OCI-LY7 (cell line): ENCODE measurements around the gene FGGY. TPM values are rescaled to one million over a fixed set of nuclear protein-coding genes. Genes with fewer than 3 reads are reported as not detected.

Experiments
- BruUV-seq: library from RNA; stranded (reverse); fragments of 400-500 nt; replicated peaks from 2 replicates; lab custom pipeline; 2021; lab: Mats Ljungman, UMichigan
- CTCF ChIA-PET: fragments of 300-600 bp; sonication (Branson Sonifier 250); formaldehyde crosslinking; loops from one replicate; lab custom pipeline; 2022; ENCODE audit warnings: antibody characterized with exemption; ENCODE audit not compliant: unreplicated experiment; lab: Charles Lee
- POLR2A ChIA-PET: fragments of 300-600 bp; sonication (Branson Sonifier 250); formaldehyde crosslinking; loops from one replicate; lab custom pipeline; 2022; ENCODE audit warnings: antibody characterized with exemption; lab: Charles Lee
- DNase-seq: peaks from one replicate; pipeline ENCODE4 v3.0.0-alpha.2; 2015; ENCODE audit warnings: low spot score
- H2AFZ ChIP-seq: fragments of 200-600 bp; sonication (generic), shearing (Covaris generic); 2 replicates; pipeline ENCODE4 v1.6.1; 2014; ENCODE audit warnings: mild to moderate bottlenecking, antibody characterized with exemption, low read length, moderate library complexity
- H3K27ac ChIP-seq: fragments of 200-600 bp; sonication (generic); 2 replicates; pipeline ENCODE4 v1.5.1; 2014; ENCODE audit warnings: mixed run types, low read depth, mild to moderate bottlenecking, moderate library complexity, low read length, inconsistent platforms; ENCODE audit not compliant: poor library complexity, severe bottlenecking
- H3K36me3 ChIP-seq: fragments of 200-600 bp; sonication (generic); 2 replicates; pipeline ENCODE4 v1.6.1; 2014; ENCODE audit warnings: mild to moderate bottlenecking, antibody characterized with exemption, low read length, moderate library complexity, mixed read lengths; ENCODE audit not compliant: insufficient read depth
- H3K4me1 ChIP-seq: fragments of 200-600 bp; sonication (generic); 2 replicates; pipeline ENCODE4 v1.5.1; 2014; ENCODE audit warnings: mild to moderate bottlenecking, low read length; ENCODE audit not compliant: insufficient read depth, poor library complexity, severe bottlenecking
- H3K4me2 ChIP-seq: fragments of 200-600 bp; sonication (generic); 2 replicates; pipeline ENCODE4 v1.6.1; 2014; ENCODE audit warnings: mild to moderate bottlenecking, low read length
- H3K4me3 ChIP-seq: fragments of 200-600 bp; sonication (generic); 2 replicates; pipeline ENCODE4 v1.5.1; 2014; ENCODE audit warnings: mild to moderate bottlenecking, low read depth, low read length; ENCODE audit not compliant: poor library complexity, severe bottlenecking
- H3K79me2 ChIP-seq: fragments of 200-600 bp; sonication (generic); 2 replicates; pipeline ENCODE4 v1.6.1; 2016; ENCODE audit warnings: low read depth, mild to moderate bottlenecking, low read length, moderate library complexity, mixed read lengths; ENCODE audit not compliant: insufficient read depth
- H3K9me2 ChIP-seq: fragments of 200-600 bp; sonication (generic); 2 replicates; pipeline ENCODE4 v1.6.1; 2016; ENCODE audit warnings: mild to moderate bottlenecking, low read length, mixed read lengths; ENCODE audit not compliant: insufficient read depth
- H3K9me3 ChIP-seq: fragments of 200-600 bp; sonication (generic); 2 replicates; pipeline ENCODE4 v1.6.1; 2014; ENCODE audit warnings: mild to moderate bottlenecking, mixed run types, low read length, mixed read lengths
- H4K20me1 ChIP-seq: fragments of 200-600 bp; sonication (generic); 2 replicates; pipeline ENCODE4 v1.6.1; 2014; ENCODE audit warnings: mild to moderate bottlenecking, antibody characterized with exemption, low read length, moderate library complexity, mixed read lengths; ENCODE audit not compliant: insufficient read depth
- EZH2phosphoT487 ChIP-seq: fragments of 200-600 bp; sonication (generic); IDR thresholded peaks from 2 replicates; pipeline ENCODE4 v1.6.1; 2018; ENCODE audit warnings: low read depth, borderline replicate concordance, mild to moderate bottlenecking, mixed run types, antibody characterized with exemption, low read length, moderate library complexity, mixed read lengths
- intact Hi-C: fragments of 100-400 bp; cut with micrococcal nuclease; formaldehyde crosslinking; loops from one replicate; pipeline ENCODE4 v1.10.0; 2022; ENCODE audit not compliant: unreplicated experiment
- total RNA-seq, 2 experiments: library from RNA; depleted of rRNA in 1 of 2; stranded (reverse); fragments of >200 nt in 1 of 2; shearing (Covaris generic) in 1 of 2; gene quantifications; 2 replicates each; pipeline ENCODE4 v1.2.3, GENCODE V29; 2014 to 2022
- TF ChIP-seq, protein P1 (sequence below): fragments of 200-600 bp; sonication (generic); conservative IDR thresholded peaks from 2 replicates; pipeline ENCODE4 v1.5.1; 2014; ENCODE audit warnings: mild to moderate bottlenecking, antibody characterized with exemption, low read length, moderate library complexity, mixed read lengths

FGGY gene
- total RNA-seq, 2 experiments from 2014 or later: 0.63 to 4.5 TPM

DNA sequence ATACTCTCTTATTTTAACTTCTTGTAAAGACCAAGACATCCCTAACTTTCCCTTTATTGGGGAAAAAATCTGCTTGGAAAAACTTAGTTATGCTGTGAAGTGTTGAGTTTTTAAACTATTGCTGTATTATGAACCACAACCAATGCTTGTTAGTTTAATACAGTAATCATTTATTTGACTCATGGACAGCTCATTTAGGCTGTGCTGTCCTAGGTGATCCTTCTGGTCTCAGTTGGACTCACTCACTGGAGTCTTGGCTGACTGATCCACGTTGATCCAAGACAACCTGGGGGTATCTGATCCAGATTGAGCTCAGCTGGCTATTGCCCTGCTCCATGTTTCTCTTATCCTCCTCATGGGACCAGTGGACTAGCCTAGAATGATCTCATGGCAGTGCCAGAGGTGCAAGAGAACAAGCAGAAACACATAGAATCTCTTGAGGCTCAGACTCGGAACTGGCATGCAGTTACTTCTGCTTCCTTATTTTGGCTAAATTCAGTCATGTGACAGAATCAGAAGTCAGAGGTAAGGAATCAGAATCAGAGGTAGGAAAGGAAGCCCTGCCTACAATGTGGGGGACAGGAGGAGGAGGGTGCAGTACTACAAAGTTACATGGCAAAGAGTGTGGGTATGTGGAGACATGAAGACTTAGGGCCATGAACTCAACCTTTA lies 156.5 kb downstream of the FGGY start:
- ChIA-PET POLR2A (no interaction called here), CTCF (no interaction called here)
- H3K4me3 ChIP-seq: no peak overlapping the region
- no peaks in the 10 kb centered on the region for H4K20me1 ChIP-seq
- no TSS peak for BruUV-seq
- H3K36me3 ChIP-seq: no peaks in the 10 kb centered on the region
- H3K27ac ChIP-seq: no peak overlapping the region
- H3K9me2 ChIP-seq: no peaks in the 10 kb centered on the region
- H3K9me3 ChIP-seq: no peaks in the 10 kb centered on the region
- intact Hi-C loops: no loop called here
- no peaks in the 10 kb centered on the region for H3K79me2 ChIP-seq
- H3K4me2 ChIP-seq: no peak overlapping the region
- peak overlapping the region; percentile 74; the same call in 1 of the 2 replicates for H2AFZ ChIP-seq
- no peak for TF ChIP-seq EZH2phosphoT487
- TF ChIP-seq, protein P1, sequence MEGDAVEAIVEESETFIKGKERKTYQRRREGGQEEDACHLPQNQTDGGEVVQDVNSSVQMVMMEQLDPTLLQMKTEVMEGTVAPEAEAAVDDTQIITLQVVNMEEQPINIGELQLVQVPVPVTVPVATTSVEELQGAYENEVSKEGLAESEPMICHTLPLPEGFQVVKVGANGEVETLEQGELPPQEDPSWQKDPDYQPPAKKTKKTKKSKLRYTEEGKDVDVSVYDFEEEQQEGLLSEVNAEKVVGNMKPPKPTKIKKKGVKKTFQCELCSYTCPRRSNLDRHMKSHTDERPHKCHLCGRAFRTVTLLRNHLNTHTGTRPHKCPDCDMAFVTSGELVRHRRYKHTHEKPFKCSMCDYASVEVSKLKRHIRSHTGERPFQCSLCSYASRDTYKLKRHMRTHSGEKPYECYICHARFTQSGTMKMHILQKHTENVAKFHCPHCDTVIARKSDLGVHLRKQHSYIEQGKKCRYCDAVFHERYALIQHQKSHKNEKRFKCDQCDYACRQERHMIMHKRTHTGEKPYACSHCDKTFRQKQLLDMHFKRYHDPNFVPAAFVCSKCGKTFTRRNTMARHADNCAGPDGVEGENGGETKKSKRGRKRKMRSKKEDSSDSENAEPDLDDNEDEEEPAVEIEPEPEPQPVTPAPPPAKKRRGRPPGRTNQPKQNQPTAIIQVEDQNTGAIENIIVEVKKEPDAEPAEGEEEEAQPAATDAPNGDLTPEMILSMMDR: no peak
- no peak for DNase-seq
- H3K4me1 ChIP-seq: no peaks in the 10 kb centered on the region

DNA sequence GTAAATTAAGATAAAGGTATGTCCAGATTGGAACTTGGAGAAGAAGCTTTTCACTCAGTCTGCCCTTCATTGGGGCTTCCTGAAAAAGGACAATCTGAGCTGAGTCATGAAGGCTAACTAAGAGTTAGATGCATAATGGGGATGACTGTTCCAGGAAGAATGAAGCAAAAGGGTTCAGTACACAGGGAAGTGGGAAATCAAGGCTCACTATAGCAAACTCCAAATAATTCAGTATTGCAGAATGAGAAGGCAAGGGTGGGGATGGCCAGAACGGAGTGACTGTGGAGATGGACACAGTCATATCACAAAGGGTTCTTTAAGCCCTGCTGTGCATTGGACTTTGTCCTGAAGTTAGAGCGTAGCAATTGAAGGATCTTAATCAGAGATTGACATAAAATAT lies 158.3 kb downstream of the FGGY start:
- intact Hi-C loops: no loop called here

DNA sequence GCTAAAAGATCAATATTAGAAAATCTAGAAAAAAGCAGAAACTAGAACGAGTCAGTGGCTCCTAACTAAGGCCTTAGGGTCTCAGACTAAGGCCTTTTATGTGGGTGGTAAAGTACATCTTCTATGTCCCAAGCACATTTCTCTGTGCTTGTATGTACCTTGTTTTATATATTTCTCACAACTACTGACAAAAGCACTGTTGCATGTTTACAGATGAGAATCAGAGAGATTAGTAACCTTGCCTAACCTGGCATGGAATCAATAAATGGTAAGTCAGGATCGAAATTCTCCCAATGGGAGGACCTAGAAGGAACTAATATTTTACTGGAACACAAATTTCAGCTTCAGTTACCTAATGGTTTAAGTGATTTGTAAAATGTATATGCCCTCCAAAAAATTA lies 160.9 kb downstream of the FGGY start:
- CTCF ChIA-PET: no interaction called here
- no peak overlapping the region for H3K4me2 ChIP-seq
- H3K4me3 ChIP-seq: no peak overlapping the region
- H3K27ac ChIP-seq: no peak overlapping the region
- H3K36me3 ChIP-seq: no peaks in the 10 kb centered on the region
- H3K79me2 ChIP-seq: no peaks in the 10 kb centered on the region
- no peak overlapping the region for H2AFZ ChIP-seq
- no peaks in the 10 kb centered on the region for H3K4me1 ChIP-seq
- H4K20me1 ChIP-seq: no peaks in the 10 kb centered on the region
- no TSS peak for BruUV-seq
- TF ChIP-seq EZH2phosphoT487: no peak
- TF ChIP-seq, protein P1: no peak
- no peak for DNase-seq
- intact Hi-C loops: no loop called here
- no peaks in the 10 kb centered on the region for H3K9me2 ChIP-seq
- H3K9me3 ChIP-seq: no peaks in the 10 kb centered on the region
- POLR2A ChIA-PET: interaction anchor here (0.7 kb wide), 1 partner anchor 11 kb away, joined by 3 read pairs; no protein-coding TSS in a partner anchor

More for the DNA sequence above, 158.3 kb downstream of the FGGY start:
- Histone ChIP-seq H3K36me3 (no peaks in the 10 kb centered on the region), H3K27ac (no peak overlapping the region), H3K4me3 (no peak overlapping the region), H3K4me1 (no peaks in the 10 kb centered on the region), H3K9me3 (no peaks in the 10 kb centered on the region), H4K20me1 (no peaks in the 10 kb centered on the region), H3K4me2 (no peak overlapping the region), H3K79me2 (no peaks in the 10 kb centered on the region), H2AFZ (no peak overlapping the region), H3K9me2 (no peaks in the 10 kb centered on the region)
- ChIA-PET CTCF (no interaction called here), POLR2A (no interaction called here)
- TF ChIP-seq, protein P1: no peak
- TF ChIP-seq EZH2phosphoT487: no peak
- BruUV-seq: no TSS peak
- DNase-seq: no peak
